Lower lobe of right lung (tissue), 2 donors: ENCODE data around the gene MACROD2. TPM values are rescaled to one million over a fixed set of nuclear protein-coding genes. Genes with fewer than 3 reads are reported as not detected.

Experiments
- ATAC-seq, 2 donors: fragments of 200-7000 bp; cut with Tn5 transposase; one replicate each; pipeline ENCODE4 v1.9.1; 2020 to 2022; ENCODE audit warnings: mild to moderate bottlenecking in 2 of 2, moderate library complexity in 2 of 2
- DNase-seq: peaks from one replicate; pipeline ENCODE4 v3.0.0-alpha.2; 2020
- H3K27ac ChIP-seq: fragments of 200-600 bp; one replicate; pipeline ENCODE4 v1.8.0; 2022
- H3K27me3 ChIP-seq: fragments of 200-600 bp; one replicate; pipeline ENCODE4 v1.8.0; 2022; ENCODE audit warnings: low read depth
- H3K36me3 ChIP-seq: fragments of 200-600 bp; one replicate; pipeline ENCODE4 v1.8.0; 2022; ENCODE audit warnings: mild to moderate bottlenecking
- H3K4me1 ChIP-seq: fragments of 200-600 bp; one replicate; pipeline ENCODE4 v1.8.0; 2022
- H3K4me3 ChIP-seq: fragments of 200-600 bp; one replicate; pipeline ENCODE4 v1.8.0; 2022; ENCODE audit warnings: mild to moderate bottlenecking
- H3K9me3 ChIP-seq: fragments of 200-600 bp; one replicate; pipeline ENCODE4 v1.8.0; 2022
- CTCF ChIP-seq: fragments of 200-600 bp; IDR thresholded peaks from one replicate; pipeline ENCODE4 v1.8.0; 2022; ENCODE audit warnings: antibody characterized with exemption, mild to moderate bottlenecking
- intact Hi-C: fragments of 100-400 bp; cut with DNase I; formaldehyde crosslinking; loops from one replicate; pipeline ENCODE4 v1.11.0; 2022
- total RNA-seq: library from RNA; stranded (reverse); fragmentation: NEBNext Ultra II Directional; extraction: Animal tissue kit (Norgen Biotek cat#: 25700); gene quantifications from one replicate; pipeline ENCODE4 v1.2.1, GENCODE V29; 2021
- donor health status: DM: no; HTN: yes; CAD: no; lungs with severe emphysema.

The MACROD2 gene
- total RNA-seq, 1 donor from 2014 or later: 73.0 TPM

GRCh38 chr20:15328084-15328483, 1332.8 kb downstream of the MACROD2 start:
- no peak for DNase-seq
- intact Hi-C loops: no loop called here

GRCh38 chr20:15332711-15333160, 1337.4 kb downstream of the MACROD2 start:
- ATAC-seq (no peak), DNase-seq (no peak)
- intact Hi-C loops: no loop called here
- Histone ChIP-seq H3K27me3 (no peaks in the 10 kb centered on the region), H3K36me3 (no peaks in the 10 kb centered on the region), H3K4me1 (no peaks in the 10 kb centered on the region), H3K9me3 (no peaks in the 10 kb centered on the region), H3K27ac (no peak overlapping the region), H3K4me3 (no peak overlapping the region)
- no peak for TF ChIP-seq CTCF

More at GRCh38 chr20:15328084-15328483, 1332.8 kb downstream of the MACROD2 start:
- ATAC-seq: no peak
- no peak for TF ChIP-seq CTCF
- no peak overlapping the region for H3K4me3 ChIP-seq
- no peak overlapping the region for H3K27ac ChIP-seq
- no peaks in the 10 kb centered on the region for H3K4me1 ChIP-seq
- no peaks in the 10 kb centered on the region for H3K27me3 ChIP-seq
- H3K36me3 ChIP-seq: no peaks in the 10 kb centered on the region
- no peaks in the 10 kb centered on the region for H3K9me3 ChIP-seq

- no peak for TF ChIP-seq CTCF
- H3K4me1 ChIP-seq: no peaks in the 10 kb centered on the region
- DNase-seq: no peak
- intact Hi-C loops: no loop called here
- no peak overlapping the region for H3K27ac ChIP-seq
- H3K27me3 ChIP-seq: no peaks in the 10 kb centered on the region
- no peaks in the 10 kb centered on the region for H3K36me3 ChIP-seq
- no peaks in the 10 kb centered on the region for H3K9me3 ChIP-seq
- no peak overlapping the region for H3K4me3 ChIP-seq
- ATAC-seq: no peak
Observed at GRCh38 chr20:15333170-15333569, 1337.9 kb downstream of the MACROD2 start.

GRCh38 chr20:15336011-15336410, 1340.7 kb downstream of the MACROD2 start:
- intact Hi-C loops: no loop called here
- TF ChIP-seq CTCF: no peak
- Histone ChIP-seq H3K27me3 (no peaks in the 10 kb centered on the region), H3K4me3 (no peak overlapping the region), H3K9me3 (no peaks in the 10 kb centered on the region), H3K36me3 (no peaks in the 10 kb centered on the region), H3K4me1 (no peaks in the 10 kb centered on the region), H3K27ac (no peak overlapping the region)
- ATAC-seq (no peak), DNase-seq (no peak)

GRCh38 chr20:15336536-15336935, 1341.2 kb downstream of the MACROD2 start:
- Histone ChIP-seq H3K4me3 (no peak overlapping the region), H3K27ac (no peak overlapping the region), H3K4me1 (no peaks in the 10 kb centered on the region), H3K36me3 (no peaks in the 10 kb centered on the region), H3K27me3 (no peaks in the 10 kb centered on the region), H3K9me3 (no peaks in the 10 kb centered on the region)
- no peak for ATAC-seq
- no peak for DNase-seq
- TF ChIP-seq CTCF: no peak
- intact Hi-C loops: no loop called here

- H3K9me3 ChIP-seq: no peaks in the 10 kb centered on the region
- no peak overlapping the region for H3K4me3 ChIP-seq
- H3K27ac ChIP-seq: no peak overlapping the region
- H3K36me3 ChIP-seq: no peaks in the 10 kb centered on the region
- ATAC-seq (no peak), DNase-seq (no peak)
- no peaks in the 10 kb centered on the region for H3K4me1 ChIP-seq
- no peaks in the 10 kb centered on the region for H3K27me3 ChIP-seq
- TF ChIP-seq CTCF: no peak
- intact Hi-C loops: no loop called here
Observed at GRCh38 chr20:15339264-15339663, 1343.9 kb downstream of the MACROD2 start.
